Kidney (tissue), 14 donors: ENCODE measurements around the gene PALD1. TPM values are rescaled to one million over a fixed set of nuclear protein-coding genes. Genes with fewer than 3 reads are reported as not detected.

Source experiments
- DNase-seq, 5 donors: peaks; one replicate each; pipeline ENCODE4 v3.0.0-alpha.2; 2013 to 2020
- FAIRE-seq: peaks from 2 replicates; lab custom pipeline; 2012; peaks lifted over from hg19 to GRCh38; lab: Jason Lieb, UNC
- H3K27ac ChIP-seq, 2 donors: one replicate each; pipeline ENCODE4 v1.7.0; 2013; ENCODE audit warnings: low read depth in 2 of 2, low read length in 2 of 2, inconsistent platforms in 1 of 2
- H3K27me3 ChIP-seq: one replicate; pipeline ENCODE4 v1.7.1; 2013; ENCODE audit warnings: low read length, inconsistent platforms; ENCODE audit not compliant: control insufficient read depth, insufficient read depth
- H3K36me3 ChIP-seq, 3 donors: one replicate each; pipeline versions ENCODE4 v1.7.0 to v1.7.1; 2013; ENCODE audit warnings: low read length in 3 of 3, control low read depth in 1 of 3, inconsistent platforms in 1 of 3; ENCODE audit not compliant: insufficient read depth in 3 of 3, control insufficient read depth in 2 of 3
- H3K4me1 ChIP-seq, 3 donors: one replicate each; pipeline versions ENCODE4 v1.7.0 to v1.7.1; 2013; ENCODE audit warnings: low read length in 3 of 3, inconsistent platforms in 1 of 3, low read depth in 1 of 3; ENCODE audit not compliant: control insufficient read depth in 2 of 3, insufficient read depth in 2 of 3
- H3K4me3 ChIP-seq, 3 donors: one replicate each; pipeline versions ENCODE4 v1.7.0 to v1.8.1; 2013; ENCODE audit warnings: low read length in 3 of 3, control low read depth in 1 of 3, inconsistent platforms in 1 of 3
- H3K9ac ChIP-seq, 3 donors: one replicate each; pipeline versions ENCODE4 v1.7.0 to v1.7.1; 2013; ENCODE audit warnings: low read length in 3 of 3, control low read depth in 1 of 3, inconsistent platforms in 1 of 3
- H3K9me3 ChIP-seq, 3 donors: one replicate each; pipeline versions ENCODE4 v1.7.0 to v1.7.1; 2013; ENCODE audit warnings: low read length in 3 of 3, control low read depth in 1 of 3, inconsistent platforms in 1 of 3; ENCODE audit not compliant: control insufficient read depth in 2 of 3, insufficient read depth in 1 of 3
- CTCF ChIP-seq: IDR thresholded peaks from 3 replicates; pipeline ENCODE4 v1.5.1; 2012; ENCODE audit warnings: mild to moderate bottlenecking, moderate library complexity, borderline replicate concordance; ENCODE audit not compliant: insufficient read depth; ENCODE audit errors: extremely low read depth
- intact Hi-C: fragments of 100-400 bp; cut with DNase I; formaldehyde crosslinking; loops from one replicate; pipeline ENCODE4 v1.11.1; 2022
- polyA plus RNA-seq: library from polyadenylated mRNA; stranded (reverse); fragments of 350-450 nt; fragmentation: Illumina TruSeq; extraction: RNeasy Lipid Tissue Mini Kit (QIAGEN cat#74804); gene quantifications from one replicate; pipeline ENCODE4 v1.2.3, GENCODE V29; 2014; ENCODE audit warnings: low read depth, low replicate concordance; ENCODE audit not compliant: insufficient read depth
- total RNA-seq: library from RNA; stranded (reverse); fragmentation: NEBNext Ultra II Directional; extraction: Animal tissue kit (Norgen Biotek cat#: 25700); gene quantifications from one replicate; pipeline ENCODE4 v1.2.1, GENCODE V29; 2021
- donor health status: control.
- donor health status: control.
- donor health status: control.
- donor health status: control.
- donor health status: control.
- donor health status: DM: yes; HTN: yes; CAD: no.
- donor health status: Normal renal cell carcinoma (clear cell type).

PALD1 gene
- total and polyA plus RNA-seq, 2 donors from 2014 or later = 3.0 to 14.4 TPM

GRCh38 chr10:70492786-70493659, 14.5 kb downstream of the PALD1 start:
- Histone ChIP-seq H3K4me1 (peaks cover 0 to 15% (median 0%) of the 10 kb centered on the region in 3 donors), H3K27me3 (no peaks in the 10 kb centered on the region), H3K4me3 (no peak overlapping the region), H3K36me3 (no peaks in the 10 kb centered on the region), H3K27ac (no peak overlapping the region), H3K9me3 (no peaks in the 10 kb centered on the region), H3K9ac (no peak overlapping the region)
- intact Hi-C loops = no loop called here
- DNase-seq (peak in 1 of 5 donors; percentile 34), FAIRE-seq (no peak)
- TF ChIP-seq CTCF = no peak

DNA sequence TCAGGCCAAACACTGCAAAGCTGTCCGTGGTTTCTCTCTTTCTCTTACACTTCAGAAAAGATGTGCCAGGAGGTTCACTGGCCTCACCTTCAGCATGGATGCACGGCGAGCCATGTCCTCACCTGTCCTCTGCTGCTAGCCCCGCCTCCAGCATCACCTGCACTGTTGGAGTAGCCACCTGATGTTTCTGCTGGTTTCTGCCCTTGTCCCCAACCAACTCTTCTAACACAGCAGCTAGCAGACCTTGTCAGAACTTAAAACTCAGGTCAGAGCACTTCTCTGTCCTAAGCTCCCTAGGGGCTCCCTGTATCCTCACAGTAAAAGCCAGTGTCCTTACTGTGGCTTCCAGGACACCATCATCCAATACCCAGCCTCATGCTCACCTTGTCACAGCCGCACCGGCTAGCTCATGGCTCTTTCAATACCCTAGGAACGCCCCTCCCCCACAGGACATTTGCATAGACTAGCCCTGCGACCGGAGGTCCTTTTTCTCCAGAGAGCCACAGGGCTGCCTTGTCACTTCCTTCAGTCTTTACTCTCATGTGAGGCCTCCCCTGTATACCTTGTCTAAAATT, 15.2 kb downstream of the PALD1 start:
- FAIRE-seq (no peak), DNase-seq (peak in 2 of 5 donors; percentile 22 to 56)
- Histone ChIP-seq H3K9ac (no peak overlapping the region), H3K27ac (no peak overlapping the region), H3K4me1 (peaks cover 0 to 15% (median 0%) of the 10 kb centered on the region in 3 donors), H3K9me3 (no peaks in the 10 kb centered on the region), H3K4me3 (no peak overlapping the region), H3K36me3 (no peaks in the 10 kb centered on the region), H3K27me3 (no peaks in the 10 kb centered on the region)
- intact Hi-C loops = no loop called here
- TF ChIP-seq CTCF = no peak

DNA sequence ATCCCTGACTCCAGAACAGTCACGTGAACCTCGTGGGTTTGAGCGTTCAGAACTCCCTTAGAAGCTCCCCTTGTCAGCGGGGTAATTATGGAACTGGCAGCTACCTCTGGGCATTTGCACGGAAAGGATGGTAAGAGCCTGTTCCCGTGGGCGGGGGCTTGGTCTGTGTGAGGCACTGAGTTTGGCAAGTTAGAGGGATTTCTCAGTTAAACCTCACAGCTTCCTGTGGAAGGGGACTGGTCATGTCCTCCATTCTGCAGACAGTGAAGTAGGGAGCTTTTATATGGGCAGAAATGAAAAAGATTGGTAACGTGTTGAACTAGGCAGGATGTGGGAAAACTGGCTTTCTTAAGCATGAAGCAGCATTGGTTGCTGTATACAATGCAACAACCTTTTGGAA, 16.0 kb downstream of the PALD1 start:
- DNase-seq (no peak), FAIRE-seq (no peak)
- no peak overlapping the region for H3K4me3 ChIP-seq
- H3K36me3 ChIP-seq = no peaks in the 10 kb centered on the region
- TF ChIP-seq CTCF = no peak
- no peaks in the 10 kb centered on the region for H3K27me3 ChIP-seq
- peak overlapping the region in 1 of 2 donors; percentile 20 for H3K27ac ChIP-seq
- H3K9ac ChIP-seq = no peak overlapping the region
- H3K4me1 ChIP-seq = peaks cover 0 to 17% (median under 1%) of the 10 kb centered on the region in 3 donors
- intact Hi-C loops = no loop called here
- no peaks in the 10 kb centered on the region for H3K9me3 ChIP-seq
